ENCODE data around the gene NR2F1. TPM values are rescaled to one million over a fixed set of nuclear protein-coding genes. Genes with fewer than 3 reads are reported as not detected.
A peak's percentile ranks its signal among the peaks of the same experiment; 100 is the strongest.

Gene NR2F1
- total RNA-seq, 2 experiments from 2014 or later = not detected

- H3K4me1 Mint-ChIP-seq = peaks cover 6% of the 10 kb centered on the region
- peaks cover 5% of the 10 kb centered on the region for H3K36me3 Mint-ChIP-seq
- ATAC-seq (no peak), DNase-seq (no peak)
- no peak overlapping the region for H3K4me3 Mint-ChIP-seq
- CTCF ChIA-PET = interaction anchor here (1.7 kb wide), 1 partner anchor 201 kb away, joined by 5 read pairs; no protein-coding TSS in a partner anchor
- no peak overlapping the region for H3K27ac Mint-ChIP-seq
- peaks cover 2% of the 10 kb centered on the region for H3K9me3 Mint-ChIP-seq (ENCODE audit: low read depth)
- peaks cover 41% of the 10 kb centered on the region for H3K27me3 Mint-ChIP-seq
Observed at GRCh38 chr5:93600409-93601070, 17.5 kb downstream of the NR2F1 start.

DNA sequence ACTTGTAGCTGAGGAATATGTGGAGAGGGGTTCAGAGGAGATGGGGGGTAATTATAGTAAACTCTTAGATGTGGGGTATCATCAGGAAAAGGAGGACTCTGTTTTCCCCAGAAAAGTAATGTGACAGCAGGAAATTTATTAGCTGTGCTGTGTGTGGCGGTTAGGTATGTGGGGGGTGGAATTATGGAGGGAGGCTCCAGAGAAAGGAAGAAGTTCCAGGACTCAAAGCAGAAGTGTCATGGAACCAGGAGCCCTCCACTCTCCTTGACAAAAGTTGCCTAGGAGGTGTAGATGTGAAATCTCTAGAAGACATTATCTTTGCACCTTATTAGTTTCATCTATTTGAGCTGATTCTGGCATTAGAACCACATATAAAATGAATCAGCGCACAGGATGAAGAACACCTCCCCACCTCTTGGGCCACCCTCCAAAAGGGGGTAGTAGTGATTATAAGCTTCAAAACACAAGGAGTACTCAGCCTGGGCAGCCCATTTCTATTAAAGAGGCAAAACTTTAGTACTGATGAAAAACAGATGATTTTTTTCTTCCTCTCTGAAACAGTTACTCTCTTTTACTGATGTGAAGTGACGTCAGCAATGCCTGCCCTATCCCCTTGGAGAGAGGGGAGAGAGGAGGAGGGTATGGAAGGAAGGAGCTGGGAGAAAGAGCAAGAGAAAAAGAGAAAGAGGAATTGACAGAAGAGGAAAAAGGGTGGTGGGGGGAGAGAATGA is 18.2 kb downstream of the NR2F1 start:
- DNase-seq (no peak), ATAC-seq (no peak)
- Mint-ChIP-seq H3K27ac (peak overlapping the region; percentile 68), H3K27me3 (peaks cover 41% of the 10 kb centered on the region), H3K4me3 (no peak overlapping the region), H3K4me1 (peaks cover 4% of the 10 kb centered on the region), H3K9me3 (ENCODE audit: low read depth) (no peaks in the 10 kb centered on the region), H3K36me3 (peaks cover 2% of the 10 kb centered on the region)
- CTCF ChIA-PET = interaction anchor here (1.3 kb wide), 1 partner anchor 12 kb away, joined by 3 read pairs; no protein-coding TSS in a partner anchor

GRCh38 chr5:93601802-93602155 is 18.8 kb downstream of the NR2F1 start:
- H3K27me3 Mint-ChIP-seq = peaks cover 40% of the 10 kb centered on the region
- DNase-seq (no peak), ATAC-seq (no peak)
- H3K4me3 Mint-ChIP-seq = no peak overlapping the region
- H3K4me1 Mint-ChIP-seq = peaks cover 4% of the 10 kb centered on the region
- no peak overlapping the region for H3K27ac Mint-ChIP-seq
- peaks cover 2% of the 10 kb centered on the region for H3K36me3 Mint-ChIP-seq
- CTCF ChIA-PET = interaction anchor here (1.3 kb wide), 1 partner anchor 13 kb away, joined by 3 read pairs; no protein-coding TSS in a partner anchor
- no peaks in the 10 kb centered on the region for H3K9me3 Mint-ChIP-seq (ENCODE audit: low read depth)

- ATAC-seq (no peak), DNase-seq (no peak)
- no peaks in the 10 kb centered on the region for H3K9me3 Mint-ChIP-seq (ENCODE audit: low read depth)
- H3K4me3 Mint-ChIP-seq = no peak overlapping the region
- H3K4me1 Mint-ChIP-seq = peaks cover 5% of the 10 kb centered on the region
- CTCF ChIA-PET = interaction anchor here (1.3 kb wide), 1 partner anchor 14 kb away, joined by 3 read pairs; no protein-coding TSS in a partner anchor
- peaks cover 2% of the 10 kb centered on the region for H3K36me3 Mint-ChIP-seq
- peaks cover 39% of the 10 kb centered on the region for H3K27me3 Mint-ChIP-seq
- H3K27ac Mint-ChIP-seq = no peak overlapping the region
Observed at GRCh38 chr5:93602241-93603077, 19.4 kb downstream of the NR2F1 start.

DNA sequence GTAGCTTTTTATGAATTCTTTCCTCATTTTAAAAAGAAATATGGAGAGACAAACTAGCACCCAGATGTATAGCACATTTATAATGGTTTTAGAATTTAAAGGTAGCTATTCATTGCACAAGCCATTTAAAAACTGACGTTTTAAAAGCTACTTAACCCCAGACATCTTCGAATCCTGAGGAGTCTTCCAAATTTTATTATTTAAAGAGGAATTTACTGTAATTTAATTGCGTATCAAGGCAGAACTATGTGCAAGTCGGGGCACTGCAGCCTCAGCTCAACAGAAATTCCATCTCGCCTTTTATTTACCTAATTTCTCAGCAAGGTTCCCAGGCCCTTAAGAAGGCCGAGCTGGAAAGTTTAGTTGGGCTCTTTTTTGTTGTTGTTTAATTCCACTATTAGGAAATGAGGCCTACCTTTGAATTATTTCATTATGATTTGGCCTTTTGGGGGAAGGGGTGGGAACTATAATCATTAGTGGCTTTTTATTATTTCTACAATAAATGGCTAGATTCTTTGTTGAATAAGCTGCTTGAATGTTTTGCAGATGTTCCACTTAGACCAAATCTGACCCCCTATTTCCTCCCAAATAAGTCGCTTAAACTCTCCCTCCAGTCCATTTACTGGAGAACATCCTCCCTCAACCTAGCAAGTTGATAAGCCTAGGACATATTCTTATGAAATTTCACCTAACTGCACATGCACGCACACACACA is 20.2 kb downstream of the NR2F1 start:
- no peak overlapping the region for H3K27ac Mint-ChIP-seq
- peaks cover 2% of the 10 kb centered on the region for H3K36me3 Mint-ChIP-seq
- DNase-seq (no peak), ATAC-seq (no peak)
- H3K9me3 Mint-ChIP-seq (ENCODE audit: low read depth) = no peaks in the 10 kb centered on the region
- CTCF ChIA-PET = no interaction called here
- H3K27me3 Mint-ChIP-seq = peaks cover 39% of the 10 kb centered on the region
- H3K4me1 Mint-ChIP-seq = peaks cover 13% of the 10 kb centered on the region
- H3K4me3 Mint-ChIP-seq = no peak overlapping the region

- ATAC-seq = no peak
- Mint-ChIP-seq H3K9me3 (ENCODE audit: low read depth) (no peaks in the 10 kb centered on the region), H3K4me1 (peaks cover 13% of the 10 kb centered on the region), H3K4me3 (no peak overlapping the region), H3K27me3 (peaks cover 46% of the 10 kb centered on the region), H3K27ac (no peak overlapping the region), H3K36me3 (peaks cover 2% of the 10 kb centered on the region)
- DNase-seq = no peak
- CTCF ChIA-PET = interaction anchor here (1.6 kb wide), 1 partner anchor 197 kb away, joined by 5 read pairs; no protein-coding TSS in a partner anchor
Observed at GRCh38 chr5:93603793-93604643, 21.0 kb downstream of the NR2F1 start.

GRCh38 chr5:93604644-93605515 is 21.9 kb downstream of the NR2F1 start:
- Mint-ChIP-seq H3K27me3 (peaks cover 55% of the 10 kb centered on the region), H3K9me3 (ENCODE audit: low read depth) (no peaks in the 10 kb centered on the region), H3K4me1 (peaks cover 13% of the 10 kb centered on the region), H3K27ac (no peak overlapping the region), H3K4me3 (no peak overlapping the region), H3K36me3 (peaks cover 2% of the 10 kb centered on the region)
- CTCF ChIA-PET = interaction anchor here (1.6 kb wide), 1 partner anchor 196 kb away, joined by 5 read pairs; no protein-coding TSS in a partner anchor
- no peak for DNase-seq
- no peak for ATAC-seq

DNA sequence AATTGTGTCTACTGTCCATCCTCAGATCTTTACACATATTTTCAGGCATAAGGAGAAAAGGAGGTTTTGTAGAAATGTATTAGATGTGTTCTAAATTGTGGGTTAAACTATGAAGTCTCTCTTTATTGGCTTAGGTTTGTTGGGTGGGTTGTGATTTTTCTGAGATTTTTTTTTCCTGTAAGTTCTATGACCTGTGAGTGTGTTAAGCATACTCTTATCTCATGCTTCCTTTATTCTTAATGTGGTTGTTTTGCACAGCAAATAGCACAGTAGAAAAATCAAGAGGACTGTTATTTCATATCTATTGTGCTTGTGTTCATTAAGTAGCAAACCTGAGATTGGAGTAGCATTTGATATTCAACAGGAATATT is 23.3 kb downstream of the NR2F1 start:
- H3K27ac Mint-ChIP-seq = no peak overlapping the region
- ATAC-seq = no peak

GRCh38 chr5:93607367-93608258 is 24.6 kb downstream of the NR2F1 start:
- Mint-ChIP-seq H3K36me3 (peaks cover 2% of the 10 kb centered on the region), H3K9me3 (ENCODE audit: low read depth) (no peaks in the 10 kb centered on the region), H3K4me3 (no peak overlapping the region), H3K27me3 (peaks cover 82% of the 10 kb centered on the region), H3K4me1 (peaks cover 18% of the 10 kb centered on the region), H3K27ac (no peak overlapping the region)
- ATAC-seq (peak; percentile 76), DNase-seq (peak; percentile 55)
- CTCF ChIA-PET = interaction anchor here (0.8 to 3.1 kb wide), 16 partner anchors 9 to 1237 kb away, joined by 3 to 35 read pairs (median 4); no protein-coding TSS in a partner anchor

More for the DNA sequence above, 23.3 kb downstream of the NR2F1 start:
- Mint-ChIP-seq H3K9me3 (ENCODE audit: low read depth) (no peaks in the 10 kb centered on the region), H3K27me3 (peaks cover 69% of the 10 kb centered on the region), H3K4me3 (no peak overlapping the region), H3K36me3 (peaks cover 2% of the 10 kb centered on the region), H3K4me1 (peaks cover 13% of the 10 kb centered on the region)
- DNase-seq = no peak
- CTCF ChIA-PET = interaction anchor here (0.9 to 3.1 kb wide), 5 partner anchors 9 to 1132 kb away, joined by 4 to 35 read pairs (median 5); no protein-coding TSS in a partner anchor

- no peak overlapping the region for H3K4me3 Mint-ChIP-seq
- no peaks in the 10 kb centered on the region for H3K9me3 Mint-ChIP-seq (ENCODE audit: low read depth)
- peaks cover 92% of the 10 kb centered on the region for H3K27me3 Mint-ChIP-seq
- CTCF ChIA-PET = interaction anchor here (1.0 to 3.1 kb wide), 5 partner anchors 13 to 301 kb away, joined by 4 to 35 read pairs (median 11); no protein-coding TSS in a partner anchor
- DNase-seq (no peak), ATAC-seq (no peak)
- H3K27ac Mint-ChIP-seq = no peak overlapping the region
- no peaks in the 10 kb centered on the region for H3K36me3 Mint-ChIP-seq
- peaks cover 16% of the 10 kb centered on the region for H3K4me1 Mint-ChIP-seq
Observed at GRCh38 chr5:93608855-93609254, 25.8 kb downstream of the NR2F1 start.
